GM18505 (cell line): ENCODE measurements around the gene ANKS4B.
"Not testable (repeated sequence)": the region's sequence is repeated elsewhere in the genome, so short reads cannot be mapped to it uniquely, and the experiment has no call there.

ENCODE experiments used
- ATAC-seq: cut with Tn5 transposase; IDR thresholded peaks from one replicate; pipeline ENCODE4 v1.9.1; 2021; ENCODE audit not compliant: unreplicated experiment
- POLR2A ChIP-seq: IDR thresholded peaks from 4 replicates; pipeline ENCODE4 v1.6.1; 2011; ENCODE audit warnings: borderline replicate concordance; ENCODE audit not compliant: insufficient read depth, insufficient read length; ENCODE audit errors: extremely low read depth

Gene ANKS4B

GRCh38 chr16:21260870-21261791 is 27.6 kb downstream of the ANKS4B start:
- ATAC-seq: no peak
- TF ChIP-seq POLR2A: no peak

DNA sequence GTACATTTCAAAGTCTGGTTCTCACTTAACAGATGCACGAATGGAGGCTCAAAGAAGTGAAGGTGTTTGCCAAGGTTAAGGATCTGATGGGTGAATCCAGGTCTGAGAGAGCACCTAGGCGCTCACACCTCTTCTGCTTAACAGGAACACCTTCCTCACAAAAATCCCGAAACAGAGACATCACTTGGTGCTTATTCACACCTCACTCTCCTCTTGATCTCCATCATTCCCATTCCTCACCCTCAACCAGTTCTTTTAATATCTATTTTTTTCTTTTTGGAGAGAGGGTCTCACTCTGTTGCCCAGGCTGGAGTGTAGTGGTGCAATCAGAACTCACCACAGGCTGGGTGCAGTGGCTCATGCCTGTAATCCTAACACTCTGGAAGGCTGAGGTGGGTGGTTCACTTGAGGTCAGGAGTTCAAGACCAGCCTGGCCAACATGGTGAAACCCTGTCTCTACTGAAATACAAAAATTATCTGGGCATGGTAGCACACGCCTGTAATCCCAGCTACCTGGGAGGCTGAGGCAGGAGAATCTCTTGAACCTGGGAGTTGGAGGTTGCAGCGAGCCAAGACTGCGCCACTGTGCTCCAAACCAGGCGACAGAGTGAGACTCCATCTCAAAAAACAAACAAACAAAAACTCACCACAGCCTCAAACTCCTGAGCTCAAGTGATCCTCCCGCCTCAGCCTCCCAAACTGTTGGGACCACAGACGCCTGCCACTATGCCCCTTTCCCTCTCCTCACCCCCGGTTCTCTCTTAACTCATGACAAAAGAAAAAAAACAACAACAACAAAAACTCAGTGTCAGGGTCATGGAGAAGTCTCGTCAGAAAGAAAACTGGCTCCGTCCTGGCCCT is 29.5 kb downstream of the ANKS4B start:
- no peak for TF ChIP-seq POLR2A
- no peak for ATAC-seq

DNA sequence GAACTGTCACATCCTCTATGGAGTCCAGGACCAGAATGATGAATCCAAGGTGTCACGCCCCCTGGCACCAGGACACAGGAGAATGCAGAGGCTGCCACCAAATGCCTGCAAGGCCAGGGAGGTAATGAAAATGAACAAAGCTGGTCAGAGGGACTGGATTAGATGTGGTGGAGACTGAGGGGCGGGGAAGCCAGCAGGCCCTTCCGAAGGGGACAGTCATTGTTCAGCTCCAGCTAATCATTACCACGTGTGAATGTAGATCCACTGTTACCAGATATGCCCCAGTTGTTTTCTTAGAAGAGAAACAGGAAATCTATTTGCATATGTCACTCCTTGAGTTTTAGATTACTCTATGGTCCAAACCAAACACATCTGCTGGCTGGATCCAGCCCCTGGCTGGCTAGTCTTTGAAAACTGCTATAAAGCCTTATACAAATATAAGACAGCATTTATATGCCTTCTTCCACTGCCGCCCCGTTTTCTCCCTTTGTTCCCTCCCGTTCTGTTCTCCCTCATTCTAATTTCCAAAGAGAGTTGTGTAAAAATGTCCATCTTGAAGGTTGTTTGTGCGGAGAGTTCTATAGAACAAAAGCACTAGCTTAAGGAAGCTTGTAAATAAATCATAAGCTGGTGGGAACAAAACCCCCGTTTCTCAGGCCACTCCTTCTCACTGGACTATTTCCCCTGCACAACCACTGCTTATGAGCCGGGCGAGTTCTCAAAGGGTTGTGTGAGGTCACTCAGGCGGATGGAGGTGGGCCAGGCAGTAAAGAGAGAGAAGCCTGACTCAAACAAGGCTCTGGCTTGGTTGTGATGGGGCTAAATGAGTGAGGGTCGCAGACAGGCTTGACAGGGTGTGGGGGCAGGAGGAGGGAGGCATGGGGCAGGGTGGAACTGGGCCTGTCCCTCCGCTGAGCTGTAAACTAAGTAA is 30.4 kb downstream of the ANKS4B start:
- peak; percentile 64 for ATAC-seq
- TF ChIP-seq POLR2A: no peak

DNA sequence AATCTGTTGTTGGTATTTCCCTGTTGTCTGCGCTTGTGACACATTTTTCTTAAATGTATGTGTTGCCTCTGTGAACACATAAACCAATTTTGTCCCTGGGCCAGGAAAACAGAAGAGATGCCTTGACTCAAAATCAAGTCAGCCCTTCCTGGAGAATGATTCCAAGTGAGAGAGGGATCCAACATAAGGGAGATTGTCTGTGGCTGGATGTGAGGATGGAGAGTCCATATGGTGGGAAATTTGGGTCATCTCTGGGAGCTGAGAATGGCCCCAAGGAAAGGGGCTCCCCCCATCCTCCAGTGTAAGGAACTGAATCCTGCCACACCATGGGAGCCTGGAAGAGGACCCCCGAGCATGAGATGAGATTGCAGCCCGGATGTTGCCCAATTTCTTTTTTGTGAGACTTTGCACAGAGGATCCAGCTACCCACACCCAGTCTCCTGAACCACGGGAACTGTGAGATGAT is 31.1 kb downstream of the ANKS4B start:
- no peak for ATAC-seq
- TF ChIP-seq POLR2A: no peak

DNA sequence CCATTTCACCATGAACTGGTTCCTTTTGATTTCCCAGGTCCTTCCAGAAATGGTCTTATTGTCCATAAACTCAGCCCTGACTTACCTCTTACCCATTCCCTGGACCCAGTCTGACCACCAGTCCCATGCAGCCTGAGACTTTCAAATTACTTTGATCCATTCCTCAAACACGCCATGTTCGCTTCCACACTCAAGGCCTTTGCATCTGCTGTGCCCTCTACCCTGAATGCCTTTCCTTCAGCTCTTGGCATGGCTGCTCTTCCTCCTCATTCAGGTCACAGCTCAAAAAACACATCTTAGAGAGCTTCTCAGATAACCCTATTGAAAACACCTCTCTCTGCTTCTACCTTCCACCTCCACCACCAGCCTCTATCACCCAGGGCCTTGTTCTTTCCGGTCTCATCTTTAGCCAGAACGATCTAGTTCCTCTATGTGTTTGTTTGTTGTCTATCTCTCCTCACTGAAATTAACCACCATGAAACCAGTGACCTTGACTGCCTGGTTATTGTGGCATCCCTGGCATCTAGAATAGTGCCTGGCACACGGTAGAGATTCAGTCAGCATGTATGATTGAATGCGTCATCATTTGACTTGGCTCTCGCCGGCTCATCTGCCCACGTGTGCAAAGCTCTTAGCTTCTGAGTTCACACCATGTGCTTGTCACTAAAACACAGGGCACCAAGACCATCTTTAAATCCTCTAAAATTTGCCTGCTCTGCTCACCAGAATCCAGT is 31.8 kb downstream of the ANKS4B start:
- TF ChIP-seq POLR2A: no peak
- ATAC-seq: no peak

- TF ChIP-seq POLR2A: no peak
- no peak for ATAC-seq
Observed at GRCh38 chr16:21267298-21267697, 33.8 kb downstream of the ANKS4B start.

GRCh38 chr16:21268236-21268635 is 34.7 kb downstream of the ANKS4B start:
- TF ChIP-seq POLR2A: no peak
- no peak for ATAC-seq

DNA sequence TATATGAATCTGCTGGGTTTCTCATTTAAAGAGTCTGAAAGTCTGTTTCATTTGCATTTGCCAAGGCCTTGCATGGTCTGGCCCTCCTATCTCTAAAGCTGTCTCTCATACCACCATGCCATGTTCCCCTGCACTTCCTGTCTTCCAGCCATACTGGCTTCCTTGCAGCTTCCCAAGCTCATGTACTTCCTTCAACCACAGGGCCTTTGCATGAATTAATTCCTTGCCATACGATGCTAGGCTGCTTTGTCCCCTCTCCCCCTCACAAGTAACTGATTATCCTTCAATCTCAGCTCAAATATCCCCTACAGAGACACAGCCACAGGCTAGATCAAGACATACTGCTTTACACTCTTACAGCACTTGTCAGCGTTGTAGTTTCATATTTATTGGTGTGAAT is 38.8 kb downstream of the ANKS4B start:
- TF ChIP-seq POLR2A: no peak
- ATAC-seq: no peak

DNA sequence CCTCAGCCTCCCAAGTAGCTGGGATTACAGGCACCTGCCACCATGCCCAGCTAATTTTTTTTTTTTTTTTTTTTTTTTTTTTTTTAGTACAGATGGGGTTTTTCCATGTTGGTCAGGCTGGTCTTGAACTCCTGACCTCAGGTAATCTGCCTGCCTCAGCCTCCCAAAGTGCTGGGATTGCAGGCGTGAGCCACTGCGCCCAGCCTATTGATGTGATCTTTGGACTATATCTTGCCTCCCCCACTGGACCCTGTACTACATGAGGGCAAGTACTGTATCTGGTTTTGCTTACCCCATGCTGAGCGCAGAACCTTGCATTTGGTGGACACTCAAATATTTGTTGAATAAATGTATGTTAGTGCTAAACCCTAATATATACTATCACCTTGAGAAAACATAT is 39.3 kb downstream of the ANKS4B start:
- not testable (repeated sequence) for ATAC-seq

DNA sequence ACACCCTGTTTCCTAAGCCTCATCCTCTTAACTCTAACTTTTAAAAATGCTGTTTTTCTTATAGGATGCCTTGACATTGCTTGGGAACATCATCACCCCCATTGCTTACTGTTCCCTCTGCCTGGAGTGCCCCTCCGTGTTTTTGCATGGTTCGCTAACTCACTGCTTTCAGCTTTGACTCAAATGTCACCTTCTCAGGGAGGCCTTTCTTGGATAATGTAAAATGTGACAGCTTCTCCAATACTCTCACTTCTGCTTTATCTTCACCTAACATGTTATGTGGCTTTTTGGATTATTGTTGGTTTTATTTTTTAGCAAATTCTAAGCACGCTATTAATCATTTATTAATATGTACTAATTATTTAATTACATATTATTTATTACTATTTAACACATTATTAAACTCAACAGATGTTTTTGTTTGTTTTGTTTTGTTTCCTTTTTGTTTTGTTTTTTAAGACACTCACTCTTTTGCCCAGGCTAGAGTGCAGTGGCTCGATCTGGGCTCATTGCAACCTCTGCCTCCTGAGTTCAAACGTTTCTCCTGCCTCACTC is 40.8 kb downstream of the ANKS4B start:
- no peak for ATAC-seq

GRCh38 chr16:21275529-21275928 is 42.0 kb downstream of the ANKS4B start:
- no peak for TF ChIP-seq POLR2A
- ATAC-seq: no peak

More for the DNA sequence above, 40.8 kb downstream of the ANKS4B start:
- TF ChIP-seq POLR2A: no peak

DNA sequence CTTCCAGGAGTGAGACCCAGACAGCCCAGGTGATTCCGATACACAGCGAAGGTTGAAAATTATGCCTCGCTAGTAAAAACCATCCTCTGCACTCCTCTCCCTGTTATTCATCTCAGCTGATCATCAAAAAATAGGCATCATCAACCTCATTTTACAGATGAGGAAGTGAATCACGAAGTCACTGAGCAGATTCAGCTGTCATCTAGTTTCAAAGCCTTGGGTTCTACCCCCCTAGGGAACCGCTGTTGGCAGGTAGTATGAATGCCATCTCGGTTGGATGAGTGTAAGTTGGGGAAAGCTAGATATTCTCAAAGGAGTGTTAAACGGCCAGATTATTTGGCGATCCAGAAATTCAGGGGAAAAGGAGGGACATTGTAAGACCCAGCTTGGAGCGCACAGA is 42.6 kb downstream of the ANKS4B start:
- TF ChIP-seq POLR2A: no peak
- no peak for ATAC-seq
